ENCODE results near the gene PRKN.
"Not testable (repeated sequence)": the region's sequence is repeated elsewhere in the genome, so short reads cannot be mapped to it uniquely, and the experiment has no call there.

Gene PRKN

GRCh38 chr6:161354956-161355355 is 1372.6 kb downstream of the PRKN start:
- no peak for DNase-seq

GRCh38 chr6:161354276-161354840 is 1373.2 kb downstream of the PRKN start:
- no peak for DNase-seq

GRCh38 chr6:161353208-161353613 is 1374.4 kb downstream of the PRKN start:
- no peak for DNase-seq

GRCh38 chr6:161351858-161352257 is 1375.7 kb downstream of the PRKN start:
- no peak for DNase-seq

GRCh38 chr6:161349886-161350285 is 1377.7 kb downstream of the PRKN start:
- DNase-seq = no peak

GRCh38 chr6:161348628-161348994 is 1379.0 kb downstream of the PRKN start:
- DNase-seq = no peak

- DNase-seq = no peak
Measured at GRCh38 chr6:161347988-161348627, 1379.5 kb downstream of the PRKN start.

- DNase-seq = no peak
Measured at GRCh38 chr6:161347125-161347524, 1380.4 kb downstream of the PRKN start.

- DNase-seq = no peak
Measured at GRCh38 chr6:161346717-161347116, 1380.8 kb downstream of the PRKN start.

GRCh38 chr6:161344626-161345025 is 1382.9 kb downstream of the PRKN start:
- DNase-seq = no peak

- DNase-seq = no peak
Measured at GRCh38 chr6:161342039-161342438, 1385.5 kb downstream of the PRKN start.

GRCh38 chr6:161341638-161342037 is 1385.9 kb downstream of the PRKN start:
- no peak for DNase-seq

- DNase-seq = no peak
Measured at GRCh38 chr6:161338015-161338414, 1389.6 kb downstream of the PRKN start.

GRCh38 chr6:161336479-161336878 is 1391.1 kb downstream of the PRKN start:
- DNase-seq = no peak

- no peak for DNase-seq
Measured at GRCh38 chr6:161333410-161333809, 1394.2 kb downstream of the PRKN start.

GRCh38 chr6:161331402-161332081 is 1396.0 kb downstream of the PRKN start:
- DNase-seq = not testable (repeated sequence)

GRCh38 chr6:161327360-161327953 is 1400.1 kb downstream of the PRKN start:
- no peak for DNase-seq

GRCh38 chr6:161319231-161319630 is 1408.3 kb downstream of the PRKN start:
- no peak for DNase-seq

- DNase-seq = no peak
Measured at GRCh38 chr6:161318456-161318855, 1409.1 kb downstream of the PRKN start.

GRCh38 chr6:161316531-161316930 is 1411.0 kb downstream of the PRKN start:
- no peak for DNase-seq

GRCh38 chr6:161315246-161315917 is 1412.2 kb downstream of the PRKN start:
- not testable (repeated sequence) for DNase-seq

- DNase-seq = not testable (repeated sequence)
Measured at GRCh38 chr6:161314541-161315245, 1412.9 kb downstream of the PRKN start.
